Thyroid gland (tissue), 4 donors: ENCODE results near the gene TEX11.
"Not testable (repeated sequence)": the region's sequence is repeated elsewhere in the genome, so short reads cannot be mapped to it uniquely, and the experiment has no call there.

Source experiments
- CTCF ChIP-seq, 6 experiments: fragments of 200-600 bp in 3 of 6; fragments of 450-650 bp in 3 of 6; sonication (generic) in 3 of 6; IDR thresholded peaks; one replicate each; pipeline ENCODE4 v1.5.1; 2016 to 2019; ENCODE audit warnings: antibody characterized with exemption in 6 of 6, mild to moderate bottlenecking in 2 of 6, inconsistent platforms in 1 of 6, moderate library complexity in 1 of 6
- POLR2A ChIP-seq, 2 donors: fragments of 450-650 bp; IDR thresholded peaks; one replicate each; pipeline ENCODE4 v1.6.1; 2017; ENCODE audit warnings: antibody characterized with exemption in 2 of 2, mild to moderate bottlenecking in 2 of 2, moderate library complexity in 1 of 2

- TF ChIP-seq CTCF, POLR2A (IDR thresholded peaks at IDR 0.05): not testable (repeated sequence)
Observed at GRCh38 chrX:70515692-70516091, 392.8 kb downstream of the TEX11 start.
